PC-9 (cell line): ENCODE measurements around the gene KRTAP10-11.

Experiments used
- CTCF ChIP-seq: fragments of 200-600 bp; sonication (generic); conservative IDR thresholded peaks from 2 replicates; pipeline ENCODE4 v1.6.1; 2017; ENCODE audit warnings: mixed run types, antibody characterized with exemption, mild to moderate bottlenecking, moderate library complexity
- EZH2 ChIP-seq: fragments of 200-600 bp; sonication (generic); IDR thresholded peaks from 2 replicates; pipeline ENCODE4 v1.8.0; 2017; ENCODE audit warnings: antibody characterized with exemption, low read depth

- TF ChIP-seq CTCF (no peak), EZH2 (no peak)
These were observed 34.2 kb upstream of the KRTAP10-11 start, which contains the start of gene KRTAP10-8 for GRCh38 chr21:44612029-44612486.
